ENCODE results near the gene HEG1. TPM values are rescaled to one million over a fixed set of nuclear protein-coding genes. Genes with fewer than 3 reads are reported as not detected.

Gene HEG1
- total RNA-seq, 4 donors from 2014 or later, result 6.0 to 52.8 (median 10.9) TPM

- no peak for DNase-seq
- TF ChIP-seq, protein P1, sequence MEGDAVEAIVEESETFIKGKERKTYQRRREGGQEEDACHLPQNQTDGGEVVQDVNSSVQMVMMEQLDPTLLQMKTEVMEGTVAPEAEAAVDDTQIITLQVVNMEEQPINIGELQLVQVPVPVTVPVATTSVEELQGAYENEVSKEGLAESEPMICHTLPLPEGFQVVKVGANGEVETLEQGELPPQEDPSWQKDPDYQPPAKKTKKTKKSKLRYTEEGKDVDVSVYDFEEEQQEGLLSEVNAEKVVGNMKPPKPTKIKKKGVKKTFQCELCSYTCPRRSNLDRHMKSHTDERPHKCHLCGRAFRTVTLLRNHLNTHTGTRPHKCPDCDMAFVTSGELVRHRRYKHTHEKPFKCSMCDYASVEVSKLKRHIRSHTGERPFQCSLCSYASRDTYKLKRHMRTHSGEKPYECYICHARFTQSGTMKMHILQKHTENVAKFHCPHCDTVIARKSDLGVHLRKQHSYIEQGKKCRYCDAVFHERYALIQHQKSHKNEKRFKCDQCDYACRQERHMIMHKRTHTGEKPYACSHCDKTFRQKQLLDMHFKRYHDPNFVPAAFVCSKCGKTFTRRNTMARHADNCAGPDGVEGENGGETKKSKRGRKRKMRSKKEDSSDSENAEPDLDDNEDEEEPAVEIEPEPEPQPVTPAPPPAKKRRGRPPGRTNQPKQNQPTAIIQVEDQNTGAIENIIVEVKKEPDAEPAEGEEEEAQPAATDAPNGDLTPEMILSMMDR (IDR thresholded peaks at IDR 0.05), result no peak
- no peak for TF ChIP-seq POLR2A (IDR thresholded peaks at IDR 0.05)
- H3K4me1 ChIP-seq, result peaks cover 0 to 30% (median 8%) of the 10 kb centered on the region in 4 donors
- no peak overlapping the region for H3K4me3 ChIP-seq
- H3K27ac ChIP-seq, result peak overlapping the region in 3 of 4 donors; percentile 4 to 93 (median 78)
- no peaks in the 10 kb centered on the region for H3K9me3 ChIP-seq
- H3K36me3 ChIP-seq, result no peaks in the 10 kb centered on the region
- no peaks in the 10 kb centered on the region for H3K27me3 ChIP-seq
These were observed 1.5 kb upstream of the HEG1 start for GRCh38 chr3:125057186-125057850.

DNA sequence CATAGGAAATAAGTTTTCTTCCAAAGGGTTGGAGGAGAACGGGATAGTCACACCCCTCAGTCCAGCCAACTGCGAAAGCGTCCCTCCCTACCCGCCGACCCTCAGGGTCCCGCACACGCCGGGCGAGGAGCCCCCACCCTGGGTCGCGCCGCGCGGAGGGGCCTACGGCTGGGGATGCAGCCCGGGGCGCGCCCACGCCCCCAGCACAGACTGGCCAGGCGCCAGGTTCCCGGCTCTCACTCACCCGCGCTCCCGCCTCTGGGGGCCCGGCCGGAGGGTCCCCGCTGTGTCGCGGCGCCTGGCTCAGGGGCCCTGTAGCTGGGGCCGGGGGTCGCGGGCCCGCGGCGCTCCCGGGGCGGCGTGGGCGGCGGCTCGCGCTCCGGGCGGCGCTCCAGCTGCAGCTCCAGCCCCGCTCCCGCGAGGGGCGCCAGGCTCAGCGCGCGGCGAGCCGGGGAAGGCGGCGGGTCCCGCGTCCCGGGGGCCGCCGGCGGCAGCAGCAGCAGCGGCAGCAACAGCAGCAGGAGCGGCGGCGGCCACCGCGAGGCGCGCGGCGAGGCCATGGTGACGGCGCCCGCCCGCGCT lies 375 bp downstream of the HEG1 start:
- Histone ChIP-seq H3K27ac (peak overlapping the region; percentile 74 to 93 (median 82)), H3K9me3 (no peaks in the 10 kb centered on the region), H3K4me1 (peaks cover 0 to 33% (median 10%) of the 10 kb centered on the region in 4 donors), H3K36me3 (no peaks in the 10 kb centered on the region), H3K27me3 (no peaks in the 10 kb centered on the region), H3K4me3 (peak overlapping the region; percentile 61 to 84 (median 71))
- DNase-seq, result peak in 1 of 3 donors; percentile 58
- TF ChIP-seq, protein P1 (IDR thresholded peaks at IDR 0.05), result no peak
- peak in 1 of 2 donors; percentile 24 for TF ChIP-seq POLR2A (IDR thresholded peaks at IDR 0.05)

- peak overlapping the region; percentile 74 to 93 (median 82) for H3K27ac ChIP-seq
- no peaks in the 10 kb centered on the region for H3K27me3 ChIP-seq
These were observed 1.1 kb downstream of the HEG1 start for GRCh38 chr3:125054449-125055329.

DNA sequence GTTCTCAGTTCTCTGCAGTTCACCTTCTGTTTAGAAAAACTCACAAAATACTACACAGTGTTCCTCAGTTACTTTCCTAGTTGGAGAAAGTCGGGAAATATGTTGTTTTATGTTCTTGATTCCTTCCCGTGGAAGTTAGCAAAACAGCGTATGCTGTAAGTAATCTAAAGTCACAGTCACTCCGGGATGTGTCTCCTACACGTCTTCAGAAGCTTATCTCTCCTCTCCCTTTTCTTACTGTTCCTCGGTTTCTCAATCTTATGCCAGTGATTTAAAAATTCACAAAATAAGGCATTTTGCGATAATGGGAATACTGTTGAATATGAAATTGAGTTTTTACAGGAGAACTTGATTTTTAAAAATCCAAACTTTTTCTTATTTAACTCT lies 1.7 kb downstream of the HEG1 start:
- Histone ChIP-seq H3K36me3 (no peaks in the 10 kb centered on the region), H3K27ac (peak overlapping the region; percentile 60 to 93 (median 82)), H3K4me1 (peaks cover 0 to 33% (median 10%) of the 10 kb centered on the region in 4 donors), H3K9me3 (no peaks in the 10 kb centered on the region), H3K27me3 (no peaks in the 10 kb centered on the region), H3K4me3 (peak overlapping the region; percentile 61 to 84 (median 71))
- DNase-seq, result no peak
- TF ChIP-seq, protein P1 (IDR thresholded peaks at IDR 0.05), result no peak
- TF ChIP-seq POLR2A (IDR thresholded peaks at IDR 0.05), result no peak

More at GRCh38 chr3:125054449-125055329, 1.1 kb downstream of the HEG1 start:
- Histone ChIP-seq H3K4me1 (peaks cover 0 to 33% (median 10%) of the 10 kb centered on the region in 4 donors), H3K36me3 (no peaks in the 10 kb centered on the region), H3K4me3 (peak overlapping the region; percentile 61 to 84 (median 71)), H3K9me3 (no peaks in the 10 kb centered on the region)
- TF ChIP-seq POLR2A (IDR thresholded peaks at IDR 0.05), result no peak
- TF ChIP-seq, protein P1 (IDR thresholded peaks at IDR 0.05), result peak in 3 of 6 experiments; percentile 18 to 39 (median 32)
- peak in 2 of 3 donors; percentile 26 to 50 for DNase-seq

GRCh38 chr3:125053304-125053699 lies 2.5 kb downstream of the HEG1 start:
- TF ChIP-seq, protein P1 (IDR thresholded peaks at IDR 0.05), result no peak
- no peak for TF ChIP-seq POLR2A (IDR thresholded peaks at IDR 0.05)
- Histone ChIP-seq H3K4me3 (peak overlapping the region in 1 of 4 donors; percentile 84), H3K27ac (peak overlapping the region; percentile 60 to 93 (median 80)), H3K36me3 (no peaks in the 10 kb centered on the region), H3K27me3 (no peaks in the 10 kb centered on the region), H3K9me3 (no peaks in the 10 kb centered on the region), H3K4me1 (peaks cover 0 to 38% (median 10%) of the 10 kb centered on the region in 4 donors)
- DNase-seq, result no peak

Data from Peyer's patch (tissue), 4 donors.